Glomerular visceral epithelial cell (primary cell): ENCODE measurements around the gene SLC38A7.
A peak's percentile ranks its signal among the peaks of the same experiment; 100 is the strongest.

Experiments
- DNase-seq: peaks from one replicate; pipeline ENCODE4 v3.0.0-alpha.2; 2016; ENCODE audit errors: extremely low spot score

The SLC38A7 gene

DNA sequence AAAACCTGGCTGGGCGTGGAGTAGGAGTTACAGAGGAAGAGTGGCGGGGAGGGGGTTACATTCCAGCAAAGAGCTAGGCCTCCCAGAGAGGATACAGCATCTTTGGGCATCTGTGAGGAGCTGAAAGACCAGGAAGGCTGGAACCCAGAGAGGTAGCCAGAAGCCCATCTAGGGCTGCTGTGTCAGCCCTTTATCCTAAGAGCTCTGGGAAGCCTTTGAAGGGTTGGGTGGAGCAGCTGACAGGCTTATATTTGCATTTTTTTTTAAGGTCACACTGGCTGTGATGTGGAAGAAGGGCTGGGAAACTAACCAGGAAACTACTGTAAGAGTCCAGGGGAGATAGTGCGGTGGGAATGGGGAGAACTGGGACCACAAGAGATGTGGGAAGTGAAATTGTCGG lies 48.1 kb downstream of the SLC38A7 start:
- no peak for DNase-seq

DNA sequence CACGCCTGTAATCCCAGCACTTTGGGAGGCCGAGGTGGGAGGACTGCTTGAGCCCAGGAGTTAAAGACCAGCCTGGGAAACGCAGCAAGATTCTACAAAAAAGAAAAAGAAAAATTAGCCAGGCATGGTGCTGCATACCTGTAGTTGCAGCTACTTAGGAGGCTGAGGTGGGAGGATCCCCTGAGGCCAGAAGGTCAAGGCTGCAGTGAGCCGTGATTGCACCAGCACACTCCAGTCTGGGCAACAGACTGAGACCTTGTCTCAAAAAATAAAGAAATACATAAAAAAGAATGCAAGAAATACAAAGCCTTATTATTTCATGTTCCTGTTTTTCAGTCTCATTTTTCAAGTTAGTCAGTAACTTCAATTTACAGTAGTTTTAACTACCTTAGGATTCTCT lies 49.1 kb downstream of the SLC38A7 start:
- no peak for DNase-seq

DNA sequence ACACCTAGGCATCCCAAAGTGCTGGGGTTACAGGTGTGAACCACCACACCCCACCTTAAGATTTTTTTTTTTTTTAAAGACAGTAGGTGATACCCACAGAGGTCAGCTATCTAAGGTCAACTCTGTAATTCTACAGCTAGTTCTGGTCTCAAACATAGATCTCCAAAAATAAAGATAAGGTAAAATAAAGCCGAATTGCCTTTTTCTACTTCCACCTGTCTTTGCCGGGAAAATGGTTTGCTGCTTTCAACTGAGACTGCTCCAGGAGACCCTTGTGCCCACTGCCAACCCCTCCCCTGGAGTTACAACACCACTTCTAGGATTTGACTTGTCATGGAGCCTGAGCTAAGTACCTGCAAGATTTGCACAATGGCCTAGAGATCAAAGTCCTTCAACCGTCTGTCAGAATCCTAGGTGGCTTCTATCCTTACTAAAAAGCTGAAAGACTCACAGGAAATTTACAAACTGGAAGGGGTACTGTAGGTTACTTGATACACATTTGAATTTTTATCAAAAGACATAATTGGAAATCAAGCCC lies 50.2 kb downstream of the SLC38A7 start:
- no peak for DNase-seq

DNA sequence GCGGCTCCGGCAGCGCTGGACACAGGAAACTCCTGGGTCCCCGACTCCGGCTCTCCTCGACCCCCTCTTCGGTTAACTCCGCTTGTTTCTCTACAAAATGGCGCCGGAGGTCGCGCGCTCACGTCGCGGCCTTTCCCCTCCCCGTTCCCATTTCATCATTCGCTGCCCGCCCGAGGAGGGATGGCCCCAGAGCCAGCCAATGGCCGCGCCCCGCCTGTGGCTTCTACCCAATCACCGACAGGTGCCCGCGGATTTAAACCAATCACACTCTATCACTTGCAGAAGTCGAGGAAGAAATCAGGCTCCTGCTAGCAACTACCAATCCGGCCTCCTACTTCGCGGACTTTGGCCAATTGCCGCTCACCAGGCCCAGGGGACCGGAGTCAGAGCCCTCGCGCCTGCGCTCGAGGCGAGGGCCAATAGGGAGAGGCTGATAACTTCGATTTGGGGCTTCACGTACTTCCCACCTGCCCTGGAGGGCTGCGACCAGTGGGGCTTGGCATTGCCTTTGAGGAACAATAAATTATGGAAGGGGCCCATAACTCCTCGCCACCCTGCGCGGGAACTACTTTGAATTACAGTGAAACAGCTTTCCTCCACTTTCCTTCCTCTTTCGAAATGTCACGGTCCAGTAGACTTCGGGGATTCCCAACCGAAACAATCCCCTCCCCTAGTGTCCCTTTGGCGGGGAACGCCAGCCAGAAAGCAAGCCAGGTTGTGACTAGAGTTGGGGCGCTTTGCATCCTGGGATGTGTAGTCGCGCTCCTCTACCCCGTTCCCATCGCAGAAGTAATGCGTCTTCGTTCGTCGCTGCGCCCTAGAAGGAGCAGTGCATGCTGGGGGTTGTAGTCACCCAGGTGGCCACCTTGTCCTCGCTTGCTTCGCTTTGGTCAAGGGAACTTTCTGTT lies 54.6 kb downstream of the SLC38A7 start, which contains the start of gene CNOT1:
Gene CNOT1 (minus strand): TSS at position 94 of the 908 bp plus-strand sequence. CDS start 30,489 bp downstream, outside the sequence.
- DNase-seq, result peak; percentile 99

DNA sequence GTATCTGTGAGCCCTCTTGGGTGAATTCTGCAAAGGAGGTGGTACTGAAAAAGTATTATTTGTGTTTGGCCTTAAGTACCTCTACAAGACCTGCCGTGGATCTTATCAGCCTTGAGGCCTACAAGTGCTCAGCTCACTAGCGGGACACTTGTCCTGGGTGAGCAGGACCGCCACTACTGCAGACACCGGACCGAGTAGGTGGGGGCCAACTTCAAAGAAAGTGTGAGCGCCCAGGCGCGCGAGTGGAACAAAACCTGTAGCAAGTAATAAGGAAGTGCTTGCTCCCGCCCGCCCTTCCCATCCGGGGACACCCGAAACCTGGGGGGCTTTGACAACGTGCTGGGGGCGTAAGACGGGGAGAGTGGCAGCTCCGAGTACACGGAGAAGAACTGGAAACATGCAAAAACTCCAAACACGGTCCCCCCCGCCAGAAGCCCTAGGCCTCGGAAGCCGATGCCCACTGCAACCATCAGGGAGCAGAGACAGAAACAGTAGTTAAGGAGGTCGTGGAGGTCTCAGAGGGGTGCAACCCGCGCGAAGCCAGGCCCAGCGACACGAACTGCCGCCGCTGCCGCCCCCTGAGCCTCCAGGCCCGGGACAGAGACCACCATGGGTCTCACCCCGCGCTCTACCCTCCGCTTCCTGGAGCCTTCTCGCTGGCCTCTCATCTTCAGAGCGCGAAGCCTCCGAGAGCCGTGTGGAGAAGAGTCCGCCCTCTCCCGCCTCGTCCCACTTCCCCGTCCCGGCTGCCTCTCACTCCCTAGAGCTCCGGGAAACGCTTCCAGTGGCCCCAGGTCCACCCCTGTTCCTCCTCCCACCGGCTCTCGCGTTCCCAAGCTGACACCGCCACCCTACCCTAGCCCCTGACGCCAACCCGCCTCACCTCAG lies 55.5 kb downstream of the SLC38A7 start:
- peak; percentile 35 for DNase-seq

DNA sequence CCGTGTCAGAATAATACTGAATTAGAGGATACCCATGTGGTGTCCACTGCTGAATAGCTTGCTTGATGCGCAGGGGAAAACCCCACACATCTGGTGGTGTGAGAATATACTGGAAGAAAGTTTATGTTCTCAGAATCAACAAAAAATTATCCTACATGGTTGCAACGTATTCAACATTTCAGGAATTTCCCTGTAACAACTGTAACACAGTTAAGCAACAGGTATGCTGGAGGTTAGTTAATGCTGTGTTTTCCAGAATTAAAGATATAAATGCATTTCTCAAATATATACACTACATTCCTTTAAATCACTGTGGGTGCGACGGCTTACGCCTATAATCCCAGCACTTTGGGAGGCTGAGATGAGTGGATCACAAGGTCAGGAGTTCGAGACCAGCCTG lies 60.4 kb downstream of the SLC38A7 start:
- no peak for DNase-seq

DNA sequence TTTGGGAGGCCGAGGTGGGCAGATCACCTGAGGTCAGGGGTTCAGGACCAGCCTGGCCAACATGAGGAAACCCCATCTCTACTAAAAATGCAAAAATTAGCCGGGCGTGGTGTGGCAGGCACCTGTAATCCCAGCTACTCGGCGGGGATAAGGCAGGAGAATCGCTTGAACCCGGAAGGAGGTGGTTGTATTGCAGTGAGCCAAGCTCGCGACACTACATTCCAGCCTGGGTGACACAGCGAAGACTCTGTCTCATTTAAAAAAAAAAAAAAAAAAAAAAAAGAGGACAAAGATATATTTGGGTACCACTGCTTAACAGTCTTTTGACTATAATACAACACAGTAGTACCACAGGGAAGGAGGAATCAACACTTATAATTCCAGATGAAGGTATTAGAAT lies 64.2 kb downstream of the SLC38A7 start:
- DNase-seq, result no peak

DNA sequence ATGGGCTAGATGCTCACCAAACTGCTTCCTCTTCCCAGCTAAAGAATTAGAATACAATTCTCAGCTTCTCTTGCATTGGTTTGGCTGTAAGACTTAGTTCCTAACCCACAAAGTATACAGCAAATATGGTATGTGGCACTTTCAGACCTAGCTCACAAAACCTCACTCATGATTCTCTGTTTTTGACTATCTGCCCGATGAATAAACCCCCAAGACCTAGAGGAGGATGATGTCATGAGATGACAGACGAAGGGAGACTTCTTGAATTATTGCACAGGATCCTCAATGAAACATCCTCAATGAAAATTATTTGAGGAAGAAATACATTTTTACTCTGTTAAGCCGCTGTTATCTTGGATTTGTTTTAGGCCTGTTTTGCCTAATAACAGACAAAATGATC lies 69.3 kb downstream of the SLC38A7 start:
- no peak for DNase-seq
